H1 (cell line): ENCODE data around the gene SNF8.
A peak's percentile ranks its signal among the peaks of the same experiment; 100 is the strongest.

ENCODE experiments used
- CTCF ChIP-seq, 3 experiments: IDR thresholded peaks; 1 replicate in 2 of 3; 2 replicates in 1 of 3; pipeline versions ENCODE4 v1.5.1 to v1.6.1; 2011; ENCODE audit warnings: low read length in 3 of 3, mild to moderate bottlenecking in 3 of 3, inconsistent platforms in 2 of 3, low read depth in 1 of 3, moderate library complexity in 1 of 3; ENCODE audit not compliant: insufficient read depth in 1 of 3; ENCODE audit errors: control extremely low read depth in 1 of 3
- FOSL1 ChIP-seq: IDR thresholded peaks from 2 replicates; pipeline ENCODE4 v1.6.1; 2011; ENCODE audit warnings: mild to moderate bottlenecking, low read depth, low read length, moderate library complexity; ENCODE audit not compliant: insufficient read depth
- GABPA ChIP-seq: IDR thresholded peaks from 2 replicates; pipeline ENCODE4 v1.6.1; 2011; ENCODE audit warnings: mild to moderate bottlenecking, low read length, moderate library complexity, borderline replicate concordance; ENCODE audit not compliant: insufficient read depth
- JUN ChIP-seq: IDR thresholded peaks from 2 replicates; pipeline ENCODE4 v1.6.1; 2011; ENCODE audit warnings: low read depth, mild to moderate bottlenecking, improper control_type of control experiment, low read length
- POLR2AphosphoS5 ChIP-seq: IDR thresholded peaks from 2 replicates; pipeline ENCODE4 v1.6.1; 2011; ENCODE audit warnings: low read depth, low read length
- RAD21 ChIP-seq, 2 experiments: IDR thresholded peaks in 1 of 2; conservative IDR thresholded peaks in 1 of 2; 2 replicates each; pipeline ENCODE4 v1.6.1; 2011; ENCODE audit warnings: low read depth in 2 of 2, low read length in 2 of 2, improper control_type of control experiment in 1 of 2, inconsistent platforms in 1 of 2, mild to moderate bottlenecking in 1 of 2, moderate library complexity in 1 of 2
- RXRA ChIP-seq: IDR thresholded peaks from 2 replicates; pipeline ENCODE4 v1.6.1; 2011; ENCODE audit warnings: low read depth, mild to moderate bottlenecking, low read length, moderate library complexity; ENCODE audit not compliant: insufficient read depth
- SIN3A ChIP-seq, 2 experiments: IDR thresholded peaks in 1 of 2; conservative IDR thresholded peaks in 1 of 2; 2 replicates each; pipeline ENCODE4 v1.6.1; 2011 to 2012; ENCODE audit warnings: low read length in 2 of 2, improper control_type of control experiment in 1 of 2, low read depth in 1 of 2, mild to moderate bottlenecking in 1 of 2
- SP1 ChIP-seq: IDR thresholded peaks from 2 replicates; pipeline ENCODE4 v1.6.1; 2011; ENCODE audit warnings: low read depth, low read length
- SP2 ChIP-seq: IDR thresholded peaks from 2 replicates; pipeline ENCODE4 v1.6.1; 2012; ENCODE audit warnings: mild to moderate bottlenecking, low read length, inconsistent platforms
- SUZ12 ChIP-seq: fragments of 200-600 bp; sonication (generic); IDR thresholded peaks from 2 replicates; pipeline ENCODE4 v1.6.1; 2012; ENCODE audit warnings: mild to moderate bottlenecking, inconsistent platforms, low read length, moderate library complexity, mixed read lengths
- TEAD4 ChIP-seq: IDR thresholded peaks from 2 replicates; pipeline ENCODE4 v1.6.1; 2012; ENCODE audit warnings: low read depth, low read length, inconsistent platforms, mixed read lengths
- USF2 ChIP-seq: IDR thresholded peaks from 2 replicates; pipeline ENCODE4 v1.6.1; 2011; ENCODE audit warnings: low read length, improper control_type of control experiment

DNA sequence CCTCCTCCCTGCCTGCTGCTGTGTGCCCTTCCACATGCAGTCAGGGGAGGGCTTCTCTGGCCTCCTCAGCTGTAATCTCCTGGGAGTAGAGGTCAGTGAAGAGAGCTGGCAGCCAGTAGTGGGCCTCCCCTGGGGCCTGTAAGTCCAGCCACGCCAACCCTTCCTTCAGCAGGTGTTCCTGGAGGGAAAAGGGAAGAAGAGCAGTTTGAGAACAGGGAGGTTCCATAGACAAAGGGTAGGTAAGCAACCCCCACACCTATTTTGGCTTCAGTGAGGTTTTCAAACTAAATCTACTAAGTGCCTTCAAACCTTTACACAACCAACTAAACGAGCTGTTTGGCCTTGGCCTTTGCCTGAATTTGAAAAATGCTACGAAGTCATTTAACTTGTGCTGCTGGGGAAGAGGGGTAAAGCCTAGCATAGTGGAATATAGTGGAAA lies 14.2 kb downstream of the SNF8 start:
- no peak for TF ChIP-seq CTCF (IDR thresholded peaks at IDR 0.05; ENCODE audit: control extremely low read depth in 1 of 3, insufficient read depth in 1 of 3, low read depth in 1 of 3, low read length in 3 of 3)
- TF ChIP-seq JUN = no peak
- no peak for TF ChIP-seq SP1
- TF ChIP-seq GABPA = no peak
- TF ChIP-seq POLR2AphosphoS5 = peak; percentile 16; the same call in 1 of the 2 replicates
- no peak for TF ChIP-seq SIN3A (conservative IDR thresholded peaks at IDR 0.05 in 1 of 2, IDR thresholded peaks at IDR 0.05 in 1 of 2; ENCODE audit: low read depth in 1 of 2, low read length in 2 of 2)
- no peak for TF ChIP-seq SUZ12
- no peak for TF ChIP-seq RAD21 (IDR thresholded peaks at IDR 0.05 in 1 of 2, conservative IDR thresholded peaks at IDR 0.05 in 1 of 2; ENCODE audit: low read depth in 2 of 2, low read length in 2 of 2)
- no peak for TF ChIP-seq RXRA
- TF ChIP-seq USF2 = no peak
- TF ChIP-seq SP2 = no peak
- no peak for TF ChIP-seq TEAD4
- TF ChIP-seq FOSL1 = no peak
